ENCODE data around the gene MOG. TPM values are rescaled to one million over a fixed set of nuclear protein-coding genes. Genes with fewer than 3 reads are reported as not detected.

MOG gene
- total RNA-seq, 1 donor from 2014 or later: not detected

DNA sequence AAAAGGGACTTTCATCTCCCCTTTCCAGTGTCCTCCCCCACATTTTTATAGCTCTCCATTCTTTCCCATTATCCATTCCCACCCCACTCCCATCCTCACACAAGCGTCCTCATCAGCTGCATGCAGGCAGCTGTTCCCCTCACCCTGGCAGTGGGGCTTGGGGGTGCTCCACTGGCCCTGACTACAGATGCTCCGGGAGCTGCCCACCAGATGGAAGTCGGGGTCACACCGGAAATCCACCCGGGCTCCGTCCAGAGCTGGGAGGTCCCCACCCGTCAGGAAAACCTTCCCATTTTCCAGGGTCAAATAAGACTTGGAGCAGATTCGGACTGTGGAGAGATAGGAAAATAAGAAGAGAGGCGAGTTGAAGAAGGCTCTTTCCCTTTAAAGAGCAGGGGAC is 26.6 kb upstream of the MOG start:
- Mint-ChIP-seq H3K4me3 (ENCODE audit: unreplicated experiment) (peak overlapping the region; percentile 99), H3K27ac (ENCODE audit: unreplicated experiment) (peak overlapping the region; percentile 74), H3K27me3 (ENCODE audit: unreplicated experiment) (peaks cover 19% of the 10 kb centered on the region), H3K4me1 (ENCODE audit: unreplicated experiment) (peaks cover 64% of the 10 kb centered on the region), H3K9me3 (ENCODE audit: unreplicated experiment) (no peaks in the 10 kb centered on the region), H3K36me3 (ENCODE audit: low read depth, unreplicated experiment) (peaks cover 24% of the 10 kb centered on the region)
- TF ChIP-seq, protein P1, sequence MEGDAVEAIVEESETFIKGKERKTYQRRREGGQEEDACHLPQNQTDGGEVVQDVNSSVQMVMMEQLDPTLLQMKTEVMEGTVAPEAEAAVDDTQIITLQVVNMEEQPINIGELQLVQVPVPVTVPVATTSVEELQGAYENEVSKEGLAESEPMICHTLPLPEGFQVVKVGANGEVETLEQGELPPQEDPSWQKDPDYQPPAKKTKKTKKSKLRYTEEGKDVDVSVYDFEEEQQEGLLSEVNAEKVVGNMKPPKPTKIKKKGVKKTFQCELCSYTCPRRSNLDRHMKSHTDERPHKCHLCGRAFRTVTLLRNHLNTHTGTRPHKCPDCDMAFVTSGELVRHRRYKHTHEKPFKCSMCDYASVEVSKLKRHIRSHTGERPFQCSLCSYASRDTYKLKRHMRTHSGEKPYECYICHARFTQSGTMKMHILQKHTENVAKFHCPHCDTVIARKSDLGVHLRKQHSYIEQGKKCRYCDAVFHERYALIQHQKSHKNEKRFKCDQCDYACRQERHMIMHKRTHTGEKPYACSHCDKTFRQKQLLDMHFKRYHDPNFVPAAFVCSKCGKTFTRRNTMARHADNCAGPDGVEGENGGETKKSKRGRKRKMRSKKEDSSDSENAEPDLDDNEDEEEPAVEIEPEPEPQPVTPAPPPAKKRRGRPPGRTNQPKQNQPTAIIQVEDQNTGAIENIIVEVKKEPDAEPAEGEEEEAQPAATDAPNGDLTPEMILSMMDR (IDR thresholded peaks at IDR 0.05; ENCODE audit: unreplicated experiment): no peak
- DNase-seq (ENCODE audit: low spot score): peak; percentile 27

DNA sequence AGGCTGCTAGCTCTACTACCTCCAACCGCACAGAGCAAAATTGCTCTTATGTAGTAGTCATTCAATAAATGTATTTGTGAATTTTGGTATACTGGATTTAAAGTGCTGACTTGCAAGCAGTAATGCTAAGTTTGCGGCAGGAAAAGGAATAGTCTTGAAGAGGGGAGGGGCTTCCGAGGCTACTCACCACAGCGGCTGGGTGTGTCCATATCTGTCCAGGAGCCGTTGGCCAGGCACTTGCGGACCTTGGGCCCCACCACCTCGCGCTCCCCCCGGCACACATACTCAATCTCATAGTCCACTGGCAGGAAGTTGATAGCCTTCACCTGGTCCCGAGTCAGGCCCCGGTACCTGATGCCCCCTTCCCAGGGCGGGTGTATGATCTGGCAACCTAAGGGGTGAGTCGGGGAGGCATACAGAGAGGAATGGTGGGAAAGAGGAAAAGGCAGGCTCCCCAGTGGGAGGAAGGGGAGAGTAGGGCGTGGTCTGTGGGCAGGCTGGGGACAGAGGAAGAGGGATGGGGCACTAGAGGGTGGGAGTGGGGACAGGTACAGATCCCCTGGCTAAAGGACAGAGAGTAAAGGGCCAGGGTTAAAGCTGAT is 25.6 kb upstream of the MOG start:
- Mint-ChIP-seq H3K4me1 (ENCODE audit: unreplicated experiment) (peaks cover 54% of the 10 kb centered on the region), H3K27ac (ENCODE audit: unreplicated experiment) (peak overlapping the region; percentile 74)

DNA sequence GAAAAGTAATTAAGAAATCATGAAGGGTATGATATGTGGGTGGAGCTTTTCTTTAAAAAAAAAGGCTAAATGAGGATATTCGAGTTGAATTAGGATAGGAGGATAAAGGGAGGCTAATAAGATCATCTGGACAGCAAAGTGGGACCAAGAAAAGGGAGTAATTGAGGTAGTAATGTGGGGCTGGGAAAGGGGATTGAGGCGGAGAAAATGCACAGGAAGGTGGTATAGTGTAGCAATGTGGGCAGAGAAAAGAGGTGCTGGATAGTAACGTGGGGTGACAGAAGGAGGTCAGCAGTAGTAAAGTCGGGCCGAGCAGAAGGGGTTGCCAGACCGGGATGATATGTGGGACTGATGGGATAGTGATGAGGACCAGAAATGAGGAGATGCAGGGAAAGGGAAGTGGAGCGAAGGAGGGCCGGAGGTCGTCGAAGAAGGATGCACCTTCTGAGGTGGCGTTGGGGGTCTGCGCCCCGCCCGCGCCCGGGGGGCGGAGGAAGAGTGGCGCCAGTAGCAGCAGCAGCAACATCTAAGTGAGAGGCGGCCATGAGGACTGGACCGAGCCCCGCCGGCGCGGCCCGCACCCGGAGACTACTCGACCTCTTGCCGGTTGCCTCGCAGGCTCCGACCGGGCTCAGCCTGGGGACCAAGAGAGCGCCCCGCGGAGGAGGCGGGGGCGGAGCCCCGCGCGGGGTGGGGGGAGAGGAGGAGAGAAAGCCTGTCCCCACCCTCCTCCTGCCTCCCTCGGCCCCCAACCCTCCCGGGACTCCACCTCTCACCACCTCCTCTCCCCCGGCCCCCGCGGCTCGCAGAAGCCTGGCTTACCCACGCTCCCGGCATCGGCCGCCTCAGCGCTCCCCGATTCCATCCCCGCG is 24.8 kb upstream of the MOG start:
- H3K4me3 Mint-ChIP-seq (ENCODE audit: unreplicated experiment): peak overlapping the region; percentile 99
- peaks cover 46% of the 10 kb centered on the region for H3K4me1 Mint-ChIP-seq (ENCODE audit: unreplicated experiment)
- H3K27me3 Mint-ChIP-seq (ENCODE audit: unreplicated experiment): peaks cover 6% of the 10 kb centered on the region
- peak; percentile 58 for DNase-seq (ENCODE audit: low spot score)
- H3K9me3 Mint-ChIP-seq (ENCODE audit: unreplicated experiment): no peaks in the 10 kb centered on the region
- H3K36me3 Mint-ChIP-seq (ENCODE audit: low read depth, unreplicated experiment): peaks cover 10% of the 10 kb centered on the region
- peak overlapping the region; percentile 74 for H3K27ac Mint-ChIP-seq (ENCODE audit: unreplicated experiment)
- TF ChIP-seq, protein P1 (IDR thresholded peaks at IDR 0.05; ENCODE audit: unreplicated experiment): no peak

More for the DNA sequence above, 25.6 kb upstream of the MOG start:
- peak; percentile 50 for DNase-seq (ENCODE audit: low spot score)
- TF ChIP-seq, protein P1 (IDR thresholded peaks at IDR 0.05; ENCODE audit: unreplicated experiment): no peak
- Mint-ChIP-seq H3K4me3 (ENCODE audit: unreplicated experiment) (peak overlapping the region; percentile 99), H3K27me3 (ENCODE audit: unreplicated experiment) (peaks cover 12% of the 10 kb centered on the region), H3K9me3 (ENCODE audit: unreplicated experiment) (no peaks in the 10 kb centered on the region), H3K36me3 (ENCODE audit: low read depth, unreplicated experiment) (peaks cover 16% of the 10 kb centered on the region)

DNA sequence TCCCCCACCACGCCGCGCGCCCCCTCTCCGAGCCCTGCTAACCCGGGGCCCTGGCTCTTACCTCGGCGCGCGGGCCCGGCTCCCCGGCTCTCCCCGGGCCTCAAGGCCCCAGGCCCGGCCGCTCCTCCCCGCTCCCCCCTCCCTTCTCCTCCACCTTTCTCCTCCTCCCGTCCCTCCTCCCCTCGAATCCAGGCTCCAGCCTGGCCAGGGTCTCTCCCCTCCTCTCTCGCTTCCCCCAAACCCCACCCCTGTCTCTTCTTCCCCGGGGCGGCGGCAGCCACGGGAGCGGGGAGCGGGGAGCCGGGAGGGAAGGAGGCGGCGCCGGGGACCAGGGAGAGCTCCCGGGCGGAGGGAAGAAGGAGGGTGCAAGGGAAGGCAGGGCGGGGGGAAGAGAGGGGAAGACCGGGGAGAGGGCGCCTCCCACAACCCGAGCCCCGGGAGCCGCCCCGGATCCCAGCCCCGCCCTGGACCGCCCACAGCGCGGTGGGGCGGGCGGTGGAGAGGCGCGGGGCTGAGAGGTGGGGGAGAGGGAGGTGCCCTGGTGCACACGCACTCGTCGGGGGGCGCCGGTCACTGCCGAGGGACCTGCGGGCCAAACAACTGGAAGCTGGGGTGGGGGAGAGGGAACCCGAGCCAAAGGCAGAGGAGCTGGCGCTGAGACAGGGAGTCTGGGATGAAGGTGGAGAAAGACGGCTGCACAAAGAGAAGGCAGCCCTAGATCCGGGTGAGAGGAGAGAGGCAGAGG is 23.9 kb upstream of the MOG start, which contains the start of gene GABBR1:
Gene GABBR1, minus strand, starts transcription at position 395 of the 745 bp plus-strand sequence. CDS start 798 bp downstream, outside the sequence.
- Mint-ChIP-seq H3K27me3 (ENCODE audit: unreplicated experiment) (peaks cover 6% of the 10 kb centered on the region), H3K4me3 (ENCODE audit: unreplicated experiment) (peak within 1 kb of the TSS; percentile 99), H3K27ac (ENCODE audit: unreplicated experiment) (peak within 1 kb of the TSS; percentile 74), H3K4me1 (ENCODE audit: unreplicated experiment) (peaks cover 45% of the 10 kb centered on the region), H3K36me3 (ENCODE audit: low read depth, unreplicated experiment) (peaks cover 10% of the 10 kb centered on the region), H3K9me3 (ENCODE audit: unreplicated experiment) (no peaks in the 10 kb centered on the region)
- TF ChIP-seq, protein P1 (IDR thresholded peaks at IDR 0.05; ENCODE audit: unreplicated experiment): no peak
- peak; percentile 67 for DNase-seq (ENCODE audit: low spot score)

Measured in endothelial cell (in vitro differentiated cells).